Colonic mucosa (tissue), 4 donors: ENCODE results near the gene ITLN2. TPM values are rescaled to one million over a fixed set of nuclear protein-coding genes. Genes with fewer than 3 reads are reported as not detected.
"Not testable (repeated sequence)": the region's sequence is repeated elsewhere in the genome, so short reads cannot be mapped to it uniquely, and the experiment has no call there.

Experiments
- DNase-seq: peaks from one replicate; pipeline ENCODE4 v3.0.0-alpha.2; 2020
- H3K27ac ChIP-seq: fragments of 200-600 bp; one replicate; pipeline ENCODE4 v1.8.0; 2021
- H3K27me3 ChIP-seq: fragments of 200-600 bp; one replicate; pipeline ENCODE4 v1.8.0; 2021
- H3K36me3 ChIP-seq: fragments of 200-600 bp; one replicate; pipeline ENCODE4 v1.8.0; 2021
- H3K4me1 ChIP-seq: fragments of 200-600 bp; one replicate; pipeline ENCODE4 v1.8.0; 2021; ENCODE audit warnings: mild to moderate bottlenecking
- H3K4me3 ChIP-seq: fragments of 200-600 bp; one replicate; pipeline ENCODE4 v1.8.0; 2021
- H3K9ac ChIP-seq, 2 donors: one replicate each; pipeline ENCODE4 v1.7.0; 2013; ENCODE audit warnings: control low read depth in 2 of 2, low read depth in 2 of 2, low read length in 2 of 2
- H3K9me3 ChIP-seq: fragments of 200-600 bp; one replicate; pipeline ENCODE4 v1.8.0; 2021
- CTCF ChIP-seq: fragments of 200-600 bp; IDR thresholded peaks from one replicate; pipeline ENCODE4 v1.8.0; 2022; ENCODE audit warnings: antibody characterized with exemption, mild to moderate bottlenecking
- intact Hi-C: fragments of 100-400 bp; cut with DNase I; formaldehyde crosslinking; loops from one replicate; pipeline ENCODE4 v1.14.1; 2022
- total RNA-seq, 2 donors: library from RNA; stranded (reverse); fragmentation: NEBNext Ultra II Directional in 1 of 2; extraction: Animal tissue kit (Norgen Biotek cat#: 25700) in 1 of 2; gene quantifications; one replicate each; pipeline ENCODE4 v1.2.1, GENCODE V29; 2021
- donor health status: healthy.
- donor health status: DM: no; HTN: no; CAD: no.
- donor health status: DM: no; HTN: no; CAD: no.

The ITLN2 gene
- total RNA-seq, 2 donors from 2014 or later = not detected

- no peaks in the 10 kb centered on the region for H3K4me1 ChIP-seq
- TF ChIP-seq CTCF = no peak
- H3K4me3 ChIP-seq = no peak overlapping the region
- intact Hi-C loops = no loop called here
- H3K36me3 ChIP-seq = no peaks in the 10 kb centered on the region
- H3K27me3 ChIP-seq = no peaks in the 10 kb centered on the region
- no peak overlapping the region for H3K9ac ChIP-seq
- H3K9me3 ChIP-seq = no peaks in the 10 kb centered on the region
- H3K27ac ChIP-seq = no peak overlapping the region
- no peak for DNase-seq
Observed at GRCh38 chr1:160924791-160925651, 29.6 kb downstream of the ITLN2 start.

GRCh38 chr1:160916666-160917065, 37.9 kb downstream of the ITLN2 start:
- H3K4me3 ChIP-seq = no peak overlapping the region
- intact Hi-C loops = no loop called here
- no peaks in the 10 kb centered on the region for H3K36me3 ChIP-seq
- no peak for TF ChIP-seq CTCF
- H3K27me3 ChIP-seq = no peaks in the 10 kb centered on the region
- no peak overlapping the region for H3K27ac ChIP-seq
- no peaks in the 10 kb centered on the region for H3K9me3 ChIP-seq
- DNase-seq = no peak
- H3K4me1 ChIP-seq = no peaks in the 10 kb centered on the region
- no peak overlapping the region for H3K9ac ChIP-seq

- H3K27me3 ChIP-seq, intact Hi-C loops, H3K27ac ChIP-seq, H3K4me1 ChIP-seq, DNase-seq, H3K9ac ChIP-seq, H3K36me3 ChIP-seq, H3K4me3 ChIP-seq, H3K9me3 ChIP-seq: not testable (repeated sequence)
Observed at GRCh38 chr1:160913229-160913628, 41.4 kb downstream of the ITLN2 start.

- Histone ChIP-seq H3K4me1 (no peaks in the 10 kb centered on the region), H3K27ac (no peak overlapping the region), H3K4me3 (no peak overlapping the region), H3K36me3 (no peaks in the 10 kb centered on the region), H3K9me3 (no peaks in the 10 kb centered on the region), H3K9ac (no peak overlapping the region), H3K27me3 (no peaks in the 10 kb centered on the region)
- intact Hi-C loops = no loop called here
- no peak for DNase-seq
- no peak for TF ChIP-seq CTCF
Observed at GRCh38 chr1:160911925-160912324, 42.7 kb downstream of the ITLN2 start.

GRCh38 chr1:160911441-160911840, 43.2 kb downstream of the ITLN2 start:
- no peak for DNase-seq
- Histone ChIP-seq H3K9ac (no peak overlapping the region), H3K36me3 (no peaks in the 10 kb centered on the region), H3K27me3 (no peaks in the 10 kb centered on the region), H3K27ac (no peak overlapping the region), H3K9me3 (no peaks in the 10 kb centered on the region), H3K4me1 (no peaks in the 10 kb centered on the region), H3K4me3 (no peak overlapping the region)
- TF ChIP-seq CTCF = no peak
- intact Hi-C loops = no loop called here

GRCh38 chr1:160910170-160910750, 44.3 kb downstream of the ITLN2 start:
- Histone ChIP-seq H3K36me3 (no peaks in the 10 kb centered on the region), H3K4me3 (no peak overlapping the region), H3K27ac (no peak overlapping the region), H3K27me3 (no peaks in the 10 kb centered on the region), H3K9ac (no peak overlapping the region), H3K9me3 (no peaks in the 10 kb centered on the region), H3K4me1 (no peaks in the 10 kb centered on the region)
- intact Hi-C loops = no loop called here
- no peak for TF ChIP-seq CTCF
- no peak for DNase-seq
